WERI-Rb-1 (cell line): ENCODE results near the gene TGM2.

Source experiments
- DNase-seq: peaks from one replicate; pipeline ENCODE4 v3.0.0-alpha.2; 2020
- H3K27ac ChIP-seq: fragments of 250-450 bp; sonication (Bioruptor Pico); 2 replicates; pipeline ENCODE4 v1.5.1; 2020; ENCODE audit warnings: mild to moderate bottlenecking, moderate library complexity
- H3K27me3 ChIP-seq: fragments of 250-450 bp; sonication (Bioruptor Pico); 2 replicates; pipeline ENCODE4 v1.5.1; 2021; ENCODE audit warnings: mild to moderate bottlenecking, low read depth, moderate library complexity; ENCODE audit not compliant: insufficient read depth, severe bottlenecking
- H3K36me3 ChIP-seq: fragments of 250-450 bp; sonication (Bioruptor Pico); 2 replicates; pipeline ENCODE4 v1.5.1; 2020; ENCODE audit warnings: mild to moderate bottlenecking, moderate library complexity
- H3K4me3 ChIP-seq: 2 replicates; pipeline ENCODE4 v1.5.1; 2011; ENCODE audit warnings: low read depth, mild to moderate bottlenecking, control low read depth, low read length
- H3K9me3 ChIP-seq: fragments of 250-450 bp; sonication (Bioruptor Pico); 2 replicates; pipeline ENCODE4 v1.5.1; 2021; ENCODE audit warnings: mild to moderate bottlenecking, moderate library complexity; ENCODE audit not compliant: severe bottlenecking
- CTCF ChIP-seq: IDR thresholded peaks from 2 replicates; pipeline ENCODE4 v1.5.1; 2011; ENCODE audit warnings: low read depth, mild to moderate bottlenecking, control low read depth, inconsistent platforms, low read length

TGM2 gene

GRCh38 chr20:38146628-38147027, 18.4 kb downstream of the TGM2 start:
- Histone ChIP-seq H3K27ac (no peak overlapping the region), H3K36me3 (no peaks in the 10 kb centered on the region)

GRCh38 chr20:38146156-38146555, 18.9 kb downstream of the TGM2 start:
- DNase-seq: no peak
- H3K9me3 ChIP-seq: no peaks in the 10 kb centered on the region
- no peak for TF ChIP-seq CTCF
- no peaks in the 10 kb centered on the region for H3K36me3 ChIP-seq
- no peak overlapping the region for H3K27ac ChIP-seq
- H3K4me3 ChIP-seq: no peak overlapping the region
- no peaks in the 10 kb centered on the region for H3K27me3 ChIP-seq

More at GRCh38 chr20:38146628-38147027, 18.4 kb downstream of the TGM2 start:
- TF ChIP-seq CTCF: no peak
- H3K27me3 ChIP-seq: no peaks in the 10 kb centered on the region
- no peak for DNase-seq
- no peak overlapping the region for H3K4me3 ChIP-seq
- no peaks in the 10 kb centered on the region for H3K9me3 ChIP-seq

GRCh38 chr20:38145729-38146075, 19.4 kb downstream of the TGM2 start:
- Histone ChIP-seq H3K4me3 (no peak overlapping the region), H3K9me3 (no peaks in the 10 kb centered on the region), H3K36me3 (no peaks in the 10 kb centered on the region), H3K27me3 (no peaks in the 10 kb centered on the region), H3K27ac (no peak overlapping the region)
- no peak for DNase-seq
- TF ChIP-seq CTCF: no peak

GRCh38 chr20:38144974-38145728, 19.9 kb downstream of the TGM2 start:
- Histone ChIP-seq H3K4me3 (no peak overlapping the region), H3K36me3 (no peaks in the 10 kb centered on the region), H3K27ac (peak overlapping the region; percentile 56; the same call in 1 of the 2 replicates), H3K9me3 (no peaks in the 10 kb centered on the region), H3K27me3 (no peaks in the 10 kb centered on the region)
- no peak for TF ChIP-seq CTCF
- DNase-seq: no peak

- no peaks in the 10 kb centered on the region for H3K27me3 ChIP-seq
- no peak overlapping the region for H3K4me3 ChIP-seq
- no peaks in the 10 kb centered on the region for H3K36me3 ChIP-seq
- DNase-seq: no peak
- no peak for TF ChIP-seq CTCF
- H3K27ac ChIP-seq: peak overlapping the region; percentile 56
- no peaks in the 10 kb centered on the region for H3K9me3 ChIP-seq
These were observed 20.5 kb downstream of the TGM2 start for GRCh38 chr20:38144598-38144973.
